Keratinocyte (primary cell): ENCODE data around the gene FAM117A. TPM values are rescaled to one million over a fixed set of nuclear protein-coding genes. Genes with fewer than 3 reads are reported as not detected.

ENCODE experiments used
- DNase-seq: peaks from one replicate; pipeline ENCODE4 v3.0.0-alpha.2; 2011; ENCODE audit warnings: low read depth, missing footprints, low spot score
- FAIRE-seq: peaks from 2 replicates; lab custom pipeline; 2011; peaks lifted over from hg19 to GRCh38; lab: Jason Lieb, UNC
- H2AFZ ChIP-seq: 2 replicates; pipeline ENCODE4 v1.6.0; 2012; ENCODE audit warnings: low read length, control low read depth, inconsistent platforms; ENCODE audit not compliant: control insufficient read depth
- H3K27ac ChIP-seq: 2 replicates; pipeline ENCODE4 v1.5.1; 2011; ENCODE audit warnings: low read length; ENCODE audit not compliant: control insufficient read depth, insufficient read depth
- H3K27me3 ChIP-seq: 3 replicates; pipeline ENCODE4 v1.6.0; 2011; ENCODE audit warnings: low read length; ENCODE audit not compliant: control insufficient read depth, insufficient read depth; ENCODE audit errors: extremely low read depth
- H3K36me3 ChIP-seq, 2 experiments: 2 replicates in 1 of 2; 3 replicates in 1 of 2; pipeline ENCODE4 v1.5.1; 2011; ENCODE audit warnings: low read length in 2 of 2, mild to moderate bottlenecking in 1 of 2; ENCODE audit not compliant: control insufficient read depth in 2 of 2, insufficient read depth in 2 of 2; ENCODE audit errors: extremely low read depth in 1 of 2
- H3K4me1 ChIP-seq: 3 replicates; pipeline ENCODE4 v1.5.1; 2011; ENCODE audit warnings: low read length; ENCODE audit not compliant: control insufficient read depth, insufficient read depth; ENCODE audit errors: extremely low read depth
- H3K4me2 ChIP-seq: 3 replicates; pipeline ENCODE4 v1.6.0; 2011; ENCODE audit warnings: low read depth, low read length; ENCODE audit not compliant: control insufficient read depth, insufficient read depth; ENCODE audit errors: extremely low read depth
- H3K4me3 ChIP-seq, 3 experiments: fragments of 200-600 bp in 1 of 3; sonication (generic) in 1 of 3; 2 replicates in 2 of 3; 3 replicates in 1 of 3; pipeline ENCODE4 v1.5.1; 2011 to 2016; ENCODE audit warnings: low read length in 3 of 3, mild to moderate bottlenecking in 3 of 3, control low read depth in 2 of 3, inconsistent platforms in 1 of 3, low read depth in 1 of 3, mixed read lengths in 1 of 3, mixed run types in 1 of 3, moderate library complexity in 1 of 3; ENCODE audit not compliant: control insufficient read depth in 2 of 3, insufficient read depth in 2 of 3; ENCODE audit errors: extremely low read depth in 1 of 3
- H3K79me2 ChIP-seq: 2 replicates; pipeline ENCODE4 v1.6.0; 2012; ENCODE audit warnings: low read length; ENCODE audit not compliant: control insufficient read depth, insufficient read depth
- H3K9ac ChIP-seq: 3 replicates; pipeline ENCODE4 v1.6.0; 2011; ENCODE audit warnings: low read length; ENCODE audit not compliant: control insufficient read depth, insufficient read depth; ENCODE audit errors: extremely low read depth
- H3K9me1 ChIP-seq: 3 replicates; pipeline ENCODE4 v1.6.0; 2011; ENCODE audit warnings: low read length; ENCODE audit not compliant: control insufficient read depth, insufficient read depth; ENCODE audit errors: extremely low read depth
- H3K9me3 ChIP-seq: 2 replicates; pipeline ENCODE4 v1.5.1; 2012; ENCODE audit warnings: low read depth, low read length; ENCODE audit not compliant: control insufficient read depth
- H4K20me1 ChIP-seq: 3 replicates; pipeline ENCODE4 v1.6.0; 2011; ENCODE audit warnings: low read length; ENCODE audit not compliant: control insufficient read depth, insufficient read depth; ENCODE audit errors: extremely low read depth
- CTCF ChIP-seq, 3 experiments: IDR thresholded peaks in 1 of 3; conservative IDR thresholded peaks in 1 of 3; optimal IDR thresholded peaks in 1 of 3; 2 replicates in 2 of 3; 3 replicates in 1 of 3; pipeline versions ENCODE3 to v1.5.1; 2011; ENCODE audit warnings: low read length in 3 of 3, mild to moderate bottlenecking in 3 of 3, moderate library complexity in 2 of 3, control low read depth in 1 of 3, inconsistent platforms in 1 of 3; ENCODE audit not compliant: insufficient read depth in 2 of 3; ENCODE audit errors: extremely low read depth in 1 of 3
- EZH2 ChIP-seq: IDR thresholded peaks from one replicate; pipeline ENCODE4 v1.6.1; 2012; ENCODE audit warnings: inconsistent platforms, mild to moderate bottlenecking, low read length, moderate library complexity
- dilution Hi-C: fragments of 300-500 bp; cut with MboI; formaldehyde crosslinking; loops from one replicate; pipeline ENCODE4 v1.7.0; 2020; ENCODE audit warnings: low sequenced_read_pairs; ENCODE audit not compliant: extremely low pct_ligation_motif_present
- polyA plus RNA-seq, 5 experiments: library from polyadenylated mRNA; depleted of rRNA in 3 of 5; stranded (reverse) in 3 of 5; stranded (forward) in 1 of 5; unstranded in 1 of 5; fragments of >200 nt; gene quantifications; 1 replicate in 1 of 5; 2 replicates in 3 of 5; 3 replicates in 1 of 5; pipeline versions ENCODE4 v1.2.1 to v1.2.3, GENCODE V29; 2011 to 2012; ENCODE audit warnings: missing spikeins in 2 of 5, low read depth in 1 of 5, low replicate concordance in 1 of 5

FAM117A gene
- polyA plus RNA-seq, 1 donor (not counting 4 experiments of a cell fraction or from before 2014, with no cell fraction given): 4.7 TPM

GRCh38 chr17:49731435-49731831 lies 32.5 kb downstream of the FAM117A start:
- Histone ChIP-seq H3K4me2 (no peak overlapping the region), H3K36me3 (no peaks in the 10 kb centered on the region), H3K9ac (no peak overlapping the region), H3K27ac (no peak overlapping the region), H3K27me3 (no peaks in the 10 kb centered on the region), H3K9me3 (no peaks in the 10 kb centered on the region), H3K4me3 (no peak overlapping the region), H4K20me1 (no peaks in the 10 kb centered on the region), H3K9me1 (no peaks in the 10 kb centered on the region), H3K79me2 (no peaks in the 10 kb centered on the region), H2AFZ (no peak overlapping the region), H3K4me1 (no peaks in the 10 kb centered on the region)
- no peak for FAIRE-seq
- no peak for DNase-seq
- TF ChIP-seq EZH2 (no peak), CTCF (optimal IDR thresholded peaks at IDR 0.05 in 1 of 3, IDR thresholded peaks at IDR 0.05 in 1 of 3, conservative IDR thresholded peaks at IDR 0.05 in 1 of 3; ENCODE audit: extremely low read depth in 1 of 3, insufficient read depth in 2 of 3, low read length in 3 of 3) (no peak)
- dilution Hi-C loops: no loop called here

GRCh38 chr17:49730785-49731434 lies 33.0 kb downstream of the FAM117A start:
- H3K4me1 ChIP-seq: no peaks in the 10 kb centered on the region
- H3K27me3 ChIP-seq: no peaks in the 10 kb centered on the region
- DNase-seq (no peak), FAIRE-seq (no peak)
- no peaks in the 10 kb centered on the region for H3K79me2 ChIP-seq
- H3K4me2 ChIP-seq: no peak overlapping the region
- H4K20me1 ChIP-seq: no peaks in the 10 kb centered on the region
- TF ChIP-seq EZH2 (no peak), CTCF (optimal IDR thresholded peaks at IDR 0.05 in 1 of 3, IDR thresholded peaks at IDR 0.05 in 1 of 3, conservative IDR thresholded peaks at IDR 0.05 in 1 of 3; ENCODE audit: extremely low read depth in 1 of 3, insufficient read depth in 2 of 3, low read length in 3 of 3) (no peak)
- no peak overlapping the region for H3K27ac ChIP-seq
- no peak overlapping the region for H2AFZ ChIP-seq
- no peaks in the 10 kb centered on the region for H3K9me3 ChIP-seq
- H3K36me3 ChIP-seq: no peaks in the 10 kb centered on the region
- no peaks in the 10 kb centered on the region for H3K9me1 ChIP-seq
- no peak overlapping the region for H3K4me3 ChIP-seq
- dilution Hi-C loops: no loop called here
- H3K9ac ChIP-seq: no peak overlapping the region
